Gastrocnemius medialis (tissue), 4 donors: ENCODE measurements around the gene ZFP36L1. TPM values are rescaled to one million over a fixed set of nuclear protein-coding genes. Genes with fewer than 3 reads are reported as not detected.

ENCODE experiments used
- ATAC-seq, 2 donors: fragments of 150-250 bp; one replicate each; pipeline ENCODE4 v1.9.1; 2016
- DNase-seq, 2 donors: peaks; one replicate each; pipeline ENCODE4 v3.0.0-alpha.2; 2019
- H3K27ac ChIP-seq, 4 donors: fragments of 200-600 bp; sonication (generic); 1 replicate in 1 of 4; 2 replicates in 3 of 4; pipeline ENCODE4 v1.5.1; 2016 to 2018; ENCODE audit warnings: mild to moderate bottlenecking in 2 of 4, moderate library complexity in 1 of 4
- H3K27me3 ChIP-seq, 3 donors: fragments of 200-600 bp; sonication (generic) in 2 of 3; 1 replicate in 1 of 3; 2 replicates in 2 of 3; pipeline versions ENCODE4 v1.5.1 to v1.6.0; 2016 to 2019; ENCODE audit warnings: mild to moderate bottlenecking in 1 of 3, moderate library complexity in 1 of 3
- H3K36me3 ChIP-seq, 2 donors: fragments of 200-600 bp; sonication (generic) in 1 of 2; one replicate each; pipeline ENCODE4 v1.5.1; 2017 to 2018
- H3K4me1 ChIP-seq, 2 donors: fragments of 200-600 bp; sonication (generic) in 1 of 2; one replicate each; pipeline ENCODE4 v1.5.1; 2016 to 2017; ENCODE audit warnings: mild to moderate bottlenecking in 2 of 2
- H3K4me3 ChIP-seq, 4 donors: fragments of 200-600 bp; sonication (generic) in 3 of 4; 1 replicate in 1 of 4; 2 replicates in 3 of 4; pipeline ENCODE4 v1.5.1; 2016 to 2019; ENCODE audit warnings: mild to moderate bottlenecking in 2 of 4
- H3K9me3 ChIP-seq, 3 donors: fragments of 200-600 bp; sonication (generic) in 2 of 3; 1 replicate in 1 of 3; 2 replicates in 2 of 3; pipeline ENCODE4 v1.5.1; 2016 to 2019
- CTCF ChIP-seq, 5 experiments: fragments of 450-650 bp in 3 of 5; fragments of 200-600 bp in 2 of 5; sonication (generic) in 2 of 5; IDR thresholded peaks in 4 of 5; conservative IDR thresholded peaks in 1 of 5; 1 replicate in 4 of 5; 2 replicates in 1 of 5; pipeline ENCODE4 v1.5.1; 2016 to 2019; ENCODE audit warnings: antibody characterized with exemption in 5 of 5, mild to moderate bottlenecking in 3 of 5, moderate library complexity in 3 of 5
- POLR2A ChIP-seq, 2 donors: fragments of 450-650 bp; IDR thresholded peaks; one replicate each; pipeline ENCODE4 v1.6.1; 2017; ENCODE audit warnings: antibody characterized with exemption in 2 of 2, mild to moderate bottlenecking in 2 of 2, moderate library complexity in 2 of 2
- in situ Hi-C, 4 donors: fragments of 200-750 bp; cut with MboI; loops; one replicate each; pipeline versions ENCODE4 v1.15.0 to v1.8.0; 2017; ENCODE audit warnings: low sequenced_read_pairs in 4 of 4
- intact Hi-C: fragments of 100-400 bp; cut with DNase I; formaldehyde crosslinking; loops from one replicate; pipeline ENCODE4 v1.15.1; 2023; ENCODE audit warnings: low total_unique reads
- total RNA-seq, 4 donors: library from RNA; depleted of rRNA; stranded (reverse); fragments of >200 nt; gene quantifications; one replicate each; pipeline versions ENCODE4 v1.1.0 to v1.2.3, GENCODE V29; 2016

The ZFP36L1 gene
- total RNA-seq, 4 donors from 2014 or later = 60.2 to 196 (median 125) TPM

GRCh38 chr14:68752271-68753006 is 40.4 kb downstream of the ZFP36L1 start:
- Histone ChIP-seq H3K9me3 (no peaks in the 10 kb centered on the region), H3K4me3 (no peak overlapping the region), H3K36me3 (no peaks in the 10 kb centered on the region), H3K27me3 (no peaks in the 10 kb centered on the region), H3K27ac (peak overlapping the region in 3 of 4 donors; percentile 23 to 37 (median 26)), H3K4me1 (peaks cover 0 to 10% of the 10 kb centered on the region in 2 donors)
- TF ChIP-seq CTCF (IDR thresholded peaks at IDR 0.05 in 4 of 5, conservative IDR thresholded peaks at IDR 0.05 in 1 of 5) = no peak
- no peak for TF ChIP-seq POLR2A (IDR thresholded peaks at IDR 0.05)
- intact Hi-C loops = no loop called here
- no peak for ATAC-seq
- in situ Hi-C loops = no loop called here
- DNase-seq = no peak

- H3K4me1 ChIP-seq = peaks cover 0 to 3% of the 10 kb centered on the region in 2 donors
- intact Hi-C loops (no loop called here), in situ Hi-C loops (no loop called here)
- H3K27ac ChIP-seq = no peak overlapping the region
- no peaks in the 10 kb centered on the region for H3K27me3 ChIP-seq
- no peak for TF ChIP-seq CTCF (IDR thresholded peaks at IDR 0.05 in 4 of 5, conservative IDR thresholded peaks at IDR 0.05 in 1 of 5)
- TF ChIP-seq POLR2A (IDR thresholded peaks at IDR 0.05) = no peak
- DNase-seq = no peak
- no peak for ATAC-seq
- H3K36me3 ChIP-seq = no peaks in the 10 kb centered on the region
- H3K9me3 ChIP-seq = no peaks in the 10 kb centered on the region
- H3K4me3 ChIP-seq = no peak overlapping the region
Measured at GRCh38 chr14:68749487-68750475, 43.1 kb downstream of the ZFP36L1 start.

- intact Hi-C loops (no loop called here), in situ Hi-C loops (no loop called here)
- H3K27ac ChIP-seq = no peak overlapping the region
- DNase-seq = no peak
- peaks cover 0 to 3% of the 10 kb centered on the region in 2 donors for H3K4me1 ChIP-seq
- H3K36me3 ChIP-seq = no peaks in the 10 kb centered on the region
- H3K27me3 ChIP-seq = no peaks in the 10 kb centered on the region
- no peaks in the 10 kb centered on the region for H3K9me3 ChIP-seq
- no peak overlapping the region for H3K4me3 ChIP-seq
- ATAC-seq = no peak
- no peak for TF ChIP-seq POLR2A (IDR thresholded peaks at IDR 0.05)
- no peak for TF ChIP-seq CTCF (IDR thresholded peaks at IDR 0.05 in 4 of 5, conservative IDR thresholded peaks at IDR 0.05 in 1 of 5)
Measured at GRCh38 chr14:68748691-68749090, 44.2 kb downstream of the ZFP36L1 start.

- peaks cover 0 to 3% of the 10 kb centered on the region in 2 donors for H3K4me1 ChIP-seq
- no peaks in the 10 kb centered on the region for H3K36me3 ChIP-seq
- in situ Hi-C loops (no loop called here), intact Hi-C loops (no loop called here)
- DNase-seq (peak in 1 of 2 donors; percentile 2), ATAC-seq (no peak)
- no peak overlapping the region for H3K4me3 ChIP-seq
- H3K27me3 ChIP-seq = no peaks in the 10 kb centered on the region
- TF ChIP-seq POLR2A (IDR thresholded peaks at IDR 0.05) (no peak), CTCF (IDR thresholded peaks at IDR 0.05 in 4 of 5, conservative IDR thresholded peaks at IDR 0.05 in 1 of 5) (no peak)
- no peaks in the 10 kb centered on the region for H3K9me3 ChIP-seq
- H3K27ac ChIP-seq = no peak overlapping the region
Measured at GRCh38 chr14:68748260-68748659, 44.6 kb downstream of the ZFP36L1 start.
